C4-2B (cell line): ENCODE results near the gene WDR5.

Experiments
- ZFX ChIP-seq: fragments of 450-650 bp; IDR thresholded peaks from 2 replicates; pipeline ENCODE4 v1.6.1; 2017
- TF ChIP-seq, protein P1 (sequence below): fragments of 450-650 bp; conservative IDR thresholded peaks from 2 replicates; pipeline ENCODE4 v1.5.1; 2017; ENCODE audit warnings: mild to moderate bottlenecking

DNA sequence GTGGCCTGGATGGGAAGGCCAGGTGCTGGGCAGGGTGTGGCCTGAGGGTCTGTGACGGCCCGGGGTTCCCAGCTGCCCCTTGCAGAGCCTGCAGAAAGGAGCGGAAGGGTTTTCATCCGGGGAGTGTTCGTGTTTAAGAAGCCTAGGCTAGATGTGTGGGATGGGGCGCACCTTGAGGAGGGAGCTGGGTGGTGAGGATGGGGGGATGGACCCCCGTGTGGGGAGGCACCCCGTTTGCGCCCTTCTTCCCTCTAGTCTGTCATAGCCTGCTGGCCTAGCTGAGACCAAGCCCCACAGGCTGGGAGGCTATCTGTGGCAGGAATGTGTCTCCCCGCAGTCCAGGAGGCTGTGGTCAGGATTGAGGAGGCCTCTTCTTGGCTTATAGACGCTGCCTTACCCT is 16.6 kb downstream of the WDR5 start:
- TF ChIP-seq, protein P1, sequence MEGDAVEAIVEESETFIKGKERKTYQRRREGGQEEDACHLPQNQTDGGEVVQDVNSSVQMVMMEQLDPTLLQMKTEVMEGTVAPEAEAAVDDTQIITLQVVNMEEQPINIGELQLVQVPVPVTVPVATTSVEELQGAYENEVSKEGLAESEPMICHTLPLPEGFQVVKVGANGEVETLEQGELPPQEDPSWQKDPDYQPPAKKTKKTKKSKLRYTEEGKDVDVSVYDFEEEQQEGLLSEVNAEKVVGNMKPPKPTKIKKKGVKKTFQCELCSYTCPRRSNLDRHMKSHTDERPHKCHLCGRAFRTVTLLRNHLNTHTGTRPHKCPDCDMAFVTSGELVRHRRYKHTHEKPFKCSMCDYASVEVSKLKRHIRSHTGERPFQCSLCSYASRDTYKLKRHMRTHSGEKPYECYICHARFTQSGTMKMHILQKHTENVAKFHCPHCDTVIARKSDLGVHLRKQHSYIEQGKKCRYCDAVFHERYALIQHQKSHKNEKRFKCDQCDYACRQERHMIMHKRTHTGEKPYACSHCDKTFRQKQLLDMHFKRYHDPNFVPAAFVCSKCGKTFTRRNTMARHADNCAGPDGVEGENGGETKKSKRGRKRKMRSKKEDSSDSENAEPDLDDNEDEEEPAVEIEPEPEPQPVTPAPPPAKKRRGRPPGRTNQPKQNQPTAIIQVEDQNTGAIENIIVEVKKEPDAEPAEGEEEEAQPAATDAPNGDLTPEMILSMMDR: no peak
- TF ChIP-seq ZFX: no peak
